K562 (cell line): Measurements from ENCODE around the gene GAMT. TPM values are rescaled to one million over a fixed set of nuclear protein-coding genes. Genes with fewer than 3 reads are reported as not detected.
A peak's percentile ranks its signal among the peaks of the same experiment; 100 is the strongest.

Source experiments
- ATF2 ChIP-seq: sonication (generic); formaldehyde crosslinking; IDR thresholded peaks from 2 replicates; pipeline ENCODE4 v1.8.1; 2022; ENCODE audit warnings: missing genetic modification reagents
- DACH1 ChIP-seq: fragments of 450-650 bp; IDR thresholded peaks from 2 replicates; pipeline ENCODE4 v1.6.1; 2018; ENCODE audit not compliant: partially characterized antibody
- E2F8 ChIP-seq: fragments of 450-650 bp; IDR thresholded peaks from 2 replicates; pipeline ENCODE4 v1.7.1; 2018; ENCODE audit warnings: mild to moderate bottlenecking, low read depth; ENCODE audit not compliant: partially characterized antibody
- EP300 ChIP-seq: IDR thresholded peaks from 2 replicates; pipeline ENCODE4 v1.6.1; 2012; ENCODE audit warnings: low read length, improper control_type of control experiment
- ESRRA ChIP-seq: fragments of 450-650 bp; IDR thresholded peaks from 2 replicates; pipeline ENCODE4 v1.6.1; 2014; ENCODE audit warnings: low read depth, mild to moderate bottlenecking, moderate library complexity, borderline replicate concordance
- FOXP4 ChIP-seq: sonication (generic); formaldehyde crosslinking; IDR thresholded peaks from 2 replicates; pipeline ENCODE4 v1.8.0; 2022; ENCODE audit warnings: mild to moderate bottlenecking, missing genetic modification reagents, borderline replicate concordance
- FUS ChIP-seq: fragments of 200-400 bp; formaldehyde crosslinking; optimal IDR thresholded peaks from 2 replicates; pipeline ENCODE3; 2017; ENCODE audit warnings: low read depth, low read length
- KDM4B ChIP-seq, 2 experiments: fragments of 450-650 bp in 1 of 2; sonication (generic) in 1 of 2; IDR thresholded peaks; 2 replicates each; pipeline ENCODE4 v1.6.1; 2016 to 2017; ENCODE audit warnings: borderline replicate concordance in 2 of 2, antibody characterized with exemption in 1 of 2, low read depth in 1 of 2, mild to moderate bottlenecking in 1 of 2
- RNF2 ChIP-seq: sonication (generic); IDR thresholded peaks from 2 replicates; pipeline ENCODE4 v1.6.1; 2016
- SIX5 ChIP-seq, 2 experiments: IDR thresholded peaks; 2 replicates each; pipeline ENCODE4 v1.6.1; 2011; ENCODE audit warnings: low read length in 2 of 2, borderline replicate concordance in 1 of 2, low read depth in 1 of 2, mild to moderate bottlenecking in 1 of 2, moderate library complexity in 1 of 2; ENCODE audit not compliant: insufficient read depth in 1 of 2
- SMARCA5 ChIP-seq: fragments of 450-650 bp; IDR thresholded peaks from 2 replicates; pipeline ENCODE4 v1.6.1; 2016
- SNAPC5 ChIP-seq: fragments of 250-450 bp; sonication (Bioruptor Pico); IDR thresholded peaks from 2 replicates; pipeline ENCODE4 v1.8.0; 2021; ENCODE audit warnings: moderate library complexity, mild to moderate bottlenecking, inconsistent platforms
- TFAP4 ChIP-seq: sonication (generic); formaldehyde crosslinking; IDR thresholded peaks from 2 replicates; pipeline ENCODE4 v1.8.0; 2022; ENCODE audit warnings: missing genetic modification reagents, mild to moderate bottlenecking, moderate library complexity, borderline replicate concordance
- ZBTB33 ChIP-seq: sonication (generic); formaldehyde crosslinking; IDR thresholded peaks from 2 replicates; pipeline ENCODE4 v1.8.1; 2023; ENCODE audit warnings: mild to moderate bottlenecking, missing genetic modification reagents
- ZNF41 ChIP-seq: fragments of 250-450 bp; sonication (Bioruptor Pico); conservative IDR thresholded peaks from 2 replicates; pipeline ENCODE4 v1.4.0; 2020; ENCODE audit warnings: mild to moderate bottlenecking
- ZNF511 ChIP-seq: sonication (generic); formaldehyde crosslinking; IDR thresholded peaks from 2 replicates; pipeline ENCODE4 v1.8.0; 2022; ENCODE audit warnings: mild to moderate bottlenecking, missing genetic modification reagents
- polyA plus RNA-seq, 8 experiments: library from polyadenylated mRNA; depleted of rRNA in 4 of 8; stranded (reverse) in 5 of 8; unstranded in 3 of 8; fragments of >200 nt; fragmentation: Nextera tagmentation in 2 of 8; fragmentation: Illumina TruSeq in 1 of 8; extraction: Ambion mirVana in 2 of 8; extraction: Trizol in 1 of 8; gene quantifications; 2 replicates each; pipeline versions ENCODE4 v1.2.1 to v1.2.3, GENCODE V29; 2011 to 2014; ENCODE audit warnings: inconsistent platforms in 1 of 8, missing spikeins in 1 of 8
- total RNA-seq, 7 experiments: library from RNA; depleted of rRNA in 6 of 7; stranded (reverse); fragments of >200 nt in 6 of 7; fragmentation: Illumina TruSeq in 2 of 7; extraction: Trizol in 2 of 7; gene quantifications; 2 replicates each; pipeline versions ENCODE4 v1.2.1 to v1.2.3, GENCODE V29; 2011 to 2021; ENCODE audit warnings: low replicate concordance in 1 of 7

The GAMT gene
- total and polyA plus RNA-seq, 9 of the 15 experiments (the other 6 are each of a cell fraction or from before 2014, with no cell fraction given): 1.3 to 35.3 (median 27.2) TPM

GRCh38 chr19:1406774-1407527 lies 5.6 kb upstream of the GAMT start (continued):
- TF ChIP-seq ZBTB33 (CRISPR knock-in tag) (peak; percentile 86), ZNF41 (CRISPR knock-in tag) (no peak), SIX5 (IDR thresholded peaks at IDR 0.05; ENCODE audit: borderline replicate concordance in 1 of 2, insufficient read depth in 1 of 2, low read depth in 1 of 2, low read length in 2 of 2) (peak; percentile 49 to 56; a peak in 2 of 4 replicates), ESRRA (peak; percentile 86), SNAPC5 (no peak), EP300 (peak; percentile 26), ZNF511 (peak; percentile 83), FUS (peak; percentile 56), TFAP4 (CRISPR knock-in tag) (peak; percentile 81; the same call in 1 of the 2 replicates), SMARCA5 (peak; percentile 82; the same call in 1 of the 2 replicates), FOXP4 (CRISPR knock-in tag) (0 out of 2 replicates have a peak, but pooled peaks have one; percentile 77), RNF2 (peak; percentile 79), ATF2 (no peak), KDM4B (IDR thresholded peaks at IDR 0.05; ENCODE audit: borderline replicate concordance in 2 of 2, low read depth in 1 of 2) (0 out of 4 replicates have a peak, but pooled peaks of 1 of the 2 experiments have one; percentile 52), E2F8 (peak; percentile 60), DACH1 (peak; percentile 92)
